HG03354 (cell line): ENCODE results near the gene CDKN2A.

Experiments
- ATAC-seq: cut with Tn5 transposase; IDR thresholded peaks from one replicate; pipeline ENCODE4 v1.9.1; 2021; ENCODE audit warnings: mild to moderate bottlenecking; ENCODE audit not compliant: unreplicated experiment, poor library complexity, severe bottlenecking

The CDKN2A gene

DNA sequence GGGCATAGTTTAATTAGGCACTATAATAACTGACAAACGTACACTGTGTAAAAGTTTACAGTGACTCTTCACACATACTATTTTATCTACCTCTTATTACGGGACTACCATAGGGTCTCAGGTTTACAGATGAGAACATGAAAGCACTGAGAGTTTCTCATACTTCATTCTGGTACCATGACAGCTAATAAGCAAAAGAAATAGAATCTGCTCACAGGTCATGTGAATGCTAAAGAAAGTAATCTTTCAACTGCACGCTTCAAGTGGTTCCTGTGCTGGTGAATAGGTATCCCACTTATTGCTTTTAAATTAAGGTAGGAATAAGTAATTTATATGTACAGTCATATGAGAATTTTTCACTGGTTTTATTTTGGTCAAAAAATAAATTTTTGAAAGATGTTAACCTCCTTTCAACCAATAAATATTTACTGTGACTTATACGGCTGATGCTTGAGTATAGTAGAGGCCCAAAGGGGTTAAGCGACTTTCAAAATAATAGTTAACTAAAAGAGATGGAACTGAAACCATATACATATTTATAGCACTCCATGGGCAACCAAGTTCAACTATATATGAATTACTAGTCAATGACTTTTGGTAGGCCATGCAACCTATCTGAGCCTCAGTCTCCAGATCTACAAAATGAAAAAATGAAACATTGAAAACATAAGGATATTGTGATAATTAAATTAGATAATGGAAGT lies 8.1 kb downstream of the CDKN2A start:
- ATAC-seq: peak; percentile 78

DNA sequence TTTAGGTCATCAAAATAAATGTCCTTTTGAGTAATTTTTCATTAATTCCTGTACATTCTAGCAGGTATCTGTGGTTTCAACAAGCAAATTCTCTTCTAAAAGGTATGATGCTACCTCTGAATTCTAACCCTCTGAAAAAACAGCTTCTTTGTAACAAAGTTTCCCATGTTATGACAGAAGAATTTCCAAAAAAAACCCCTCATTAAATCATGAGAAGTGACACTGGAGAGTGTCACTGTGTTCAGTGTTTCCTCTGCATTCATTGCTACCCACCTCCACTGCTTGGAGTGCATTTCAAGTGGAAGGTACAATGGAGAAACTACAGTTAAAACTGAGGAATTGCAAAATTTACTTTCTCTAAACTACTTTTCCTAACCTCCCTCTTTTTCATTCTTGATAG lies 10.1 kb downstream of the CDKN2A start:
- ATAC-seq: no peak

DNA sequence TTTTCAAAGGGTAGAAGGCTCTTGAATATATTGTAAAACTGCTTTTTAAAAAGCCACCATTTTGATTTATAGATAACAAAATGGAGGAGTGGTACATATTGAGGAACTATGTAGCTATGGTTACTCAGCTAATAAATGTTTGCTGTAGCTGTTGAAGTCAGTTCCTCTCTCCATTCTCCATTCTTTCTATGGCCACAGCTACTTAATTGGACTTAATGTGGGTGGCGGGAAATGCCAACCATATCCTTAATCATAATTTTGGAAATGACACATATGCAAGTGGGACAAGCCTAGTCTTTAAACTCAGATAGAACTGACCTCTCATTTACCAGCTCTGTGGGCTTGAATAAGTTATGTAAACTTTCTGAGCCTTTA lies 10.6 kb downstream of the CDKN2A start:
- no peak for ATAC-seq

DNA sequence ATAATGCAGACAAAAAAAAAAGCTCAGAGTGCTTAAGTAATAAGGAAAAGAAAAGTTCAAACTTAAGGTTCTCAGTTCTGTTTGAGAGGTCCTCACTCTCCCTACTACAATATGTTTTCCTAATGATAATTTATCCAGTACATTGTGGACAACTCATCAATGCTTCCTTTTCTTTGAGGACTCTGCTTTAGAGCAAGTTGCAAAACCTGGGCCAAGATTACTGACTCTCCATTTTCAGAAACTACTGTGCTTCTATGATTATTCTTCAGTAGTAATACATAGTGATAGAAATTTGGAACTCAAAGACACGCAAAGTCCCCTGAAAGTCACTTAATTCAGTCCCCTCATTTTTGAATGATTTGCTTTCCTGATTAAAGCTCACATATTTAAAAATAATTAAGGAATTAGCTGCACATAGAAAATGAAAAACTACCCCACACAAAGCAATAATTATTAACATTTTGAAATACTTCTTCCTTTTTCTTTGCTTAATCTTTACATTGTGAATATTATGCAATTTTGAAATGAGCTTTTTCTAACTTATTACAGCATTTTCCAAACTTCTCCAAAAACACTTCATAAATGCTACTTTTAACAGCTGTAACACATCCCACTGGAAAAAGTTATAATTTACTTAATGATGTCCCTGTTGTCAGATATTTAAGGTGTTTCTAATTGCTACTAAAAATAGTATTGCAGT lies 11.2 kb downstream of the CDKN2A start:
- ATAC-seq: no peak

DNA sequence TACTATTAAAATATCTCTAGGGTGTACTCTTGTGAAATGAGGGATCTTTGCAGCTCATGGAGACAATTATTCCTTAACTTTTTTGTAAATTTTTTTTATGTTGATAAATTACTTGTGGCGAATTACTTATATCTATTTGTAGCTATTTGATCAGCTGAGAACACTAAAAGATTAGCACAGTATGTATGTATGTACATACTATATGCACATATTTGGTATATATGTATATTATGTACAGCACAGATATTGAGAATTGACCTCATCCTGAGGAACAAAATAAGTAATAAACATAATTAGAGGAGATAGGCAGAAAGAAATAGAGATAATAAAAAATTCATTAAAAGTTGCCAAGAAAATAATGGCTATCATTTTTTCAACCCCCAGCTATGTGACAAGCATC lies 11.8 kb downstream of the CDKN2A start:
- ATAC-seq: no peak

DNA sequence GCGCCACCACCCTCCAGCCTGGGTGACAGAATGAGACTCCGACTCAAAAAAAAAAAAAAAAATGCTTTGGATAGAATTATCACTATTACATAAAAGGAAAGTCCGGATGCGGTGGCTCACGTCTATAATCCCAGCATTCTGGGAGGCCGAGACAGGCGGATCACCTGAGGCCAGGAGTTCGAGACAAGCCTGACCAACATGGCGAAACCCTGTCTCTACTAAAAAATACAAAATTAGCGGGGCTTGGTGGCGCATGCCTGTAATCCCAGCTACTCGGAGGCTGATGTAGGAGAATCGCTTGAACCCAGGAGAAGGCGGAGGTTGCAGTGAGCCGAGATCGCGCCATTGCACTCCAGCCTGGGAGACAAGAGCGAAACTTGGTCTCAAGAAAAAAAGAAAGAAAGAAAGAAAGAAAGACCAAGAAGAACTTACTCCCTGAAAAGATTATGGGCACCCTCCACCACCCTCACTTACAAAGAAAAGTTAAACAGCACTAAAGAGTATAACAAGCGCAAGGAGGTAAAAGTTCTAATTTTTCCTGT lies 17.8 kb downstream of the CDKN2A start:
- no peak for ATAC-seq

DNA sequence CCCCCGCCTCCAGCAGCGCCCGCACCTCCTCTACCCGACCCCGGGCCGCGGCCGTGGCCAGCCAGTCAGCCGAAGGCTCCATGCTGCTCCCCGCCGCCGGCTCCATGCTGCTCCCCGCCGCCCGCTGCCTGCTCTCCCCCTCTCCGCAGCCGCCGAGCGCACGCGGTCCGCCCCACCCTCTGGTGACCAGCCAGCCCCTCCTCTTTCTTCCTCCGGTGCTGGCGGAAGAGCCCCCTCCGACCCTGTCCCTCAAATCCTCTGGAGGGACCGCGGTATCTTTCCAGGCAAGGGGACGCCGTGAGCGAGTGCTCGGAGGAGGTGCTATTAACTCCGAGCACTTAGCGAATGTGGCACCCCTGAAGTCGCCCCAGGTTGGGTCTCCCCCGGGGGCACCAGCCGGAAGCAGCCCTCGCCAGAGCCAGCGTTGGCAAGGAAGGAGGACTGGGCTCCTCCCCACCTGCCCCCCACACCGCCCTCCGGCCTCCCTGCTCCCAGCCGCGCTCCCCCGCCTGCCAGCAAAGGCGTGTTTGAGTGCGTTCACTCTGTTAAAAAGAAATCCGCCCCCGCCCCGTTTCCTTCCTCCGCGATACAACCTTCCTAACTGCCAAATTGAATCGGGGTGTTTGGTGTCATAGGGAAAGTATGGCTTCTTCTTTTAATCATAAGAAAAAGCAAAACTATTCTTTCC lies 19.3 kb downstream of the CDKN2A start:
- ATAC-seq: peak; percentile 74

DNA sequence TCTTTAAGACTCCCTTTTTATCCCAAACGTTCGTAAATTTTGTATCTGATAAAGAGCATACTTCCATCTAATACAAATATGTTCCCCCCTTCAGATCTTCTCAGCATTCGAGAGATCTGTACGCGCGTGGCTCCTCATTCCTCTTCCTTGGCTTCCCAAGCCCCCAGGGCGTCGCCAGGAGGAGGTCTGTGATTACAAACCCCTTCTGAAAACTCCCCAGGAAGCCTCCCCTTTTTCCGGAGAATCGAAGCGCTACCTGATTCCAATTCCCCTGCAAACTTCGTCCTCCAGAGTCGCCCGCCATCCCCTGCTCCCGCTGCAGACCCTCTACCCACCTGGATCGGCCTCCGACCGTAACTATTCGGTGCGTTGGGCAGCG lies 19.9 kb downstream of the CDKN2A start:
- no peak for ATAC-seq

DNA sequence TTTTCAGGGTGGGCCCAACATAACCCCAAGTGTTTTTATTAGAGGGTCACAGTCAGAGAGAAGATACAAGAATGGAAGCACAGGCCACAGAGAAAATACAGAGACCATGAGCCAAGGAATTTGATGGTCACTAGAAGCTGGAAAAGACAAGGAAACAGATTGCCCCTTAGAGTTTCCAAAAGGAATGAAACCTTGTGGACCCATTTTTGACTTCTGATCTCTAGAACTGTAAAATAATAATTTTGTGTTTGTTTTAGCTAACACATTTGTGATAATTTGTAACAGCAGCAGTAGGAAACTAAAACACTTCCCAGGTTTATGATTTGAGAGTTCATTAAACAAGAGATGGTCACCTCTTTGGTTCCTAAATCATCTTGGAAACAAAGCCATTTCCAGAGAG lies 21.8 kb downstream of the CDKN2A start:
- no peak for ATAC-seq

DNA sequence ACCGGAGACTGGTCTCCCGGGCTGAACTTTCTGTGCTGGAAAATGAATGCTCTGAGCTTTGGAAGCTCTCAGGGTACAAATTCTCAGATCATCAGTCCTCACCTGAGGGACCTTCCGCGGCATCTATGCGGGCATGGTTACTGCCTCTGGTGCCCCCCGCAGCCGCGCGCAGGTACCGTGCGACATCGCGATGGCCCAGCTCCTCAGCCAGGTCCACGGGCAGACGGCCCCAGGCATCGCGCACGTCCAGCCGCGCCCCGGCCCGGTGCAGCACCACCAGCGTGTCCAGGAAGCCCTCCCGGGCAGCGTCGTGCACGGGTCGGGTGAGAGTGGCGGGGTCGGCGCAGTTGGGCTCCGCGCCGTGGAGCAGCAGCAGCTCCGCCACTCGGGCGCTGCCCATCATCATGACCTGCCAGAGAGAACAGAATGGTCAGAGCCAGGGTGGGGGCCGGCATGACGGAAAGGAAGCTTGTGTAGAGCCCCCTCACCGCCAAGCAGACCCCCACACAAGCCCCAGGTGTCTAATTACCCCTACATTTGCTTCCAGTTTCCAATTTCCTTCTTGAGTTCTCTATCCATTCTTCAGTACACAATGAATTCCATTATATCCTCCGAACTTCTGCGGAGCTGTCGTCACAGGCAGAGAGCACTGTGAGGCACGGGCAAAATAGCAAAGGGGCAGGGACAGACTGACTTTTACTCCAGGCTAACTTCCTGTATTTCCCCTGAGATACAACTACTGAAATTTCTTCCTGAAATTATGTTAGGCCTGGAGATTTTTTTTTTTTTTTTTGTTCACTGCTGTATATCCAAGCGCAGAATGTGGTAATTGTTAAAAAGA lies 23.2 kb downstream of the CDKN2A start:
- no peak for ATAC-seq

DNA sequence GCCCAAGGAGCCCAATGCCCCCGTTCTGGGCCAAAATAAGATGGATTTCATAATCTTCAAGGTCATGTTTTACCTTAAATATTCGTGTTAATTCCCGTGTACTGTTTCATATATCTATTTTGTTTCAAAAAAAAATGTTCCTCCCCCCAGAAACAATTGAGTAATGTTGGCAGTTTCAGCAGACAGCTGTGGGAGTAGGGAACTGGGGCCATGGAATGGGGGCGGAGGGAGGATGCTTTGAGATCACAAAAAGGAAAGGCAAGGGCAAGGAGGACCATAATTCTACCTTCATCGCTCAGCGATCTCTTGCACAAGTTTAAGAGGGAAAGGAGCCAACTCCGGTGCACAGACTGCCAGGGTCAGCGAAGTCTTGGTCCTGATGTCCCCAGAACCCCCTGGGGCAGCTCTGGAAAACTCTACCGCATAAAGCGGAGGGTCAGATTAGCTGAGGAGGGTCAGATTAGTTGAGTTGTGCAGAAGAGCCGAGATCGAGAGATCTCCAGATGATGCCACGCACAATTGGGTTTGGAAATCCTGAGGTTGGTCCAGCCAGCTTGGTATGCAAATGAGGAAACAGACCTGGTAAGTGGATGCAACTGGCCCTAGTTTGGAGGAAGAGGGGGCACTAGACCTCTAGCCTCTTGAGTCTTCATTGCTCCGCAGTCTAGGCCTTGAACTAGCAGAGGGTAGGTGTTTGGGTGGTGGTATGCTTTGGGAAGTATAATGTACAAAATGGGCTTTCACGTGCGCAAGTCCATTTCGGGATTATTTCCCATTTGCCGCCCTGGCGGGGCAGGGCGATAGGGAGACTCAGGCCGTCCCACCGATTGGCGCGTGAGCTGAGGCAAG lies 24.0 kb downstream of the CDKN2A start:
- no peak for ATAC-seq

DNA sequence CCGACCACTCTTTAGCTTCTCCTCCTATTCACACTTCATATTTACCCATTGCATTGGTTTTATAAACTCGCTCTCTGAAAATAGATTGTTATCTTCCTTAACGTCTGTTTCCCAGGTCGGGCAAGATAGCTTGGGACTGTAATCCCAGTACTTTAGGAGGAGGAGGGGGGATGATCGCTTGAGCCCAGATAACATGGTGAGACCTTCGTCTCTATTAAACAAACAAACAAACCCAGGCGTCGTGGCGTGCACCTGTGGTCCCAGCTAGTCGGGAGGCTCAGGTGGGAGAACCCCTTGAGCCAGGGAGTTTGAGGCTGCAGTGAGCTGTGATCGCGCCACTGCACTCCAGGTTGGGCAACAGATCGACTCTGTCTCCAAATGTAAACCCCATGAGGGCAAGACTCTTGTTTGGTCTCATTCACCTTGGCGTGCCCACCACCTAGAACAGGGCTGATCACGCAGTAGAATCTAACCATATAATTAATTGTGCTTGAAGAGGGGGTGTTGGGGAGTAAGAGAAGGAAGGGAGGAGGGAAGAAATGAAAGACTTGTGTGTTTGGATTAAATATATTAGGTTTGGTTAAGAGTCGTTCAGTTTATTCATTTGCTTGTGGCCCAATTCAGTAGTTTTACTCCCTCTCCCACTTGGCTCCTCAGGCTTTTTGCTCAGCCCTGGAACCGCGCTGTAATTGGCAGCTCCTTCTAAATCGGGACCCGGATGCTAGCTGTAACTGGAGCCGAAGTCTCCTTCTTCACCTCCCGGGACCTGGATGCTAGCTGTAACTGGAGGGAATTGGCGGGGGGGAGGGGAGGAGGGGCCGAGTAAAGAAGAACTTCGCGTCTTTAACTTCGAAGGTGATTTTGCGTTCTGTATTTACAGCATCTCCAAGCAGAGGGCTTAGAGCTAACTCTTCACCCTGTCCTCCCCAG lies 24.9 kb downstream of the CDKN2A start:
- no peak for ATAC-seq

DNA sequence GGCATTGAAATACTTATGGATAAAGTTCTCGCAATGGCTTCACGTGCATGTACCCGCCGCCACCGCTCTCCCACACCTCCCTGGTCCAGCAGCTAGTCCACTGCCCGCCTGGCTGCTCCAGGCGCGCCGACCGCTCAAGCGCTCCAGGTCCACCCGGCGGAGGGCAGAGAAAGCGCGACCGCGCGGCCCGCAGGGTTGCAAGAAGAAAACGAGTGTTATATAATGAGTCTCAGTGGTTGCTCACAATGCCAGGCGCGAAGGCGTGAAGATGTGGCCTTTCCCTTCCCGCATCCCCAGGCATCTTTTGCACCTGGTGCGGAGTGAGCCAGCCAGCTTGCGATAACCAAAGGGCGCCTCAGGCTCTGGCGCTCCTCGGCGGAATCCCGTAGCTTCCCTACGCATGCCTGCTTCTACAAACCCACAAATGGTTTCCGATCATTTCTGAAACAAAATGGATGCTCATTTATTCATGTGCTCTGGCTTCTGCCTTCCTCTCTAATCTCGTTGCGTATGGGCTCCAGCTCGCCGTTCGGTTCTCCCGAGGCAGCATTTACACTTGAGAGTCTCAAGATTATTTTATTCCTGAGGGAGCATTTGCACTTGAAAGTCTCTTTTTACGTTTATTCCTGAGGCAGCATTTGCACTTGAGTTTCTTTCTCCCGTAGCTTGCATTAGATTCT lies 25.7 kb downstream of the CDKN2A start:
- ATAC-seq: no peak

DNA sequence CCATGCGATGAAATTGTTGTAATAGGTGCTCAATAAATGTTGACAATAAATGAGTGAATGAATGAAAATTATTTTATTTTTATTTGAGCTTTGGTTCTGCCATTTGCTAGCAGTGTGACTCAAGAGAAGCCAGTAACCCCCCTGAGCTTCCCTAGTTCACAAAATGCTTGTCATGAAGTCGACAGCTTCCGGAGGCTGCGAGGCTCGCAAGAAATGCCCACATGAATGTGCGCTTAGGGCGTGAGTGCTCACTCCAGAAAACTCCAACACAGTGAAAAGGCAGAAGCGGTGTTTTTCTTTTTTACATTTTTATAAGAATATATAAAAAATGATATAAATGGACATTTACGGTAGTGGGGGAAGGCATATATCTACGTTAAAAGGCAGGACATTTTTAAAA lies 26.5 kb downstream of the CDKN2A start:
- ATAC-seq: no peak

DNA sequence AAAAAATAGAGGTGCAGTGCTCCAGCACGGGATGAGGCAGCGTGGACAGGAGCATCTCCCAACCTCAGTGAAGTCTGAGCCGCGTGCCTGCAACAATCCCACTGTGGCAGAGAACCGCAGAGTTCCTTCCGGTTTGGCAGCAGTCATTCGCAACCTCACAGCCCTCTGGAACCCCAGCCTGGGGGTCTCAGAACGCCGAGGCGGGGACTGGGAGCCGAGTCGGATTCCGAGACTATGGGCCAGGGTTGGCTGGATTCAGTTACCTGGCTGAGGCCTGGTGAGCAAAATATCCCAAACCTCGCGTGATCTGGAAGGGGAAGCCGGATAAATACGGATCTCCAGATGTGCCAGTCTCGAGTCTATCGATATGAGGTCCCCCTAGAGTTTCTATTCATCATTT lies 27.0 kb downstream of the CDKN2A start:
- no peak for ATAC-seq

DNA sequence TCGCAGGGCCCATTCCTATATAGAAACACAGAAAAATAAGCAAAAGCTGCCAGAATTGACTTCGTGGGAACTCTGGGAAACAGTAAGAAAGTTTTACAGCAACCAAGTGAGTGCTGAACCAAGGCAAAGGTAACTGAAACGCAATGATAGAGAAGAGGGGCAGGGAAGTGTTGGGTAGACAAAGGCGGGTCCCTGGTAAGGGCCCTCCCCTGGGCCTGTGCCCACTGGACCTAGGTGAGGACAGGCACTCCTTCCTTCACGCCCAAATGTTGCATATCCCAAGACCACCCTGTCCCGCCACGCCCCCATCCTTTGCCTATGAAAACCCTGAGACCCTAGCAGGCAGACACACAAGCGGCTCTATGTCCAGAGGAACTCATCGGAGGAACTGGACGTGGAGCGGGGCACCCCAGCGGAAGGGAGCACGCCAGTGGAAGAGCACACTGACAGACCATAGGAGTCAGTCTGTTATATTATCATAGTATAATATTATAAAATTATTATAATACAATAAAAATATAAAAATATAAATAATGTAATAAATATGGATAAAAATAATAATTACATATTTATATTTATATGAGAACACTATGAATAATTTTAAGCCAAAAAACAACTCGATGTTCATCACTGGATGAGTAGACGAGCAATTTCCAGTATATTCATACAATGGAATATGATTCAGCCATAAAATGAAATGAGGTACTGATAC lies 27.9 kb downstream of the CDKN2A start:
- no peak for ATAC-seq

DNA sequence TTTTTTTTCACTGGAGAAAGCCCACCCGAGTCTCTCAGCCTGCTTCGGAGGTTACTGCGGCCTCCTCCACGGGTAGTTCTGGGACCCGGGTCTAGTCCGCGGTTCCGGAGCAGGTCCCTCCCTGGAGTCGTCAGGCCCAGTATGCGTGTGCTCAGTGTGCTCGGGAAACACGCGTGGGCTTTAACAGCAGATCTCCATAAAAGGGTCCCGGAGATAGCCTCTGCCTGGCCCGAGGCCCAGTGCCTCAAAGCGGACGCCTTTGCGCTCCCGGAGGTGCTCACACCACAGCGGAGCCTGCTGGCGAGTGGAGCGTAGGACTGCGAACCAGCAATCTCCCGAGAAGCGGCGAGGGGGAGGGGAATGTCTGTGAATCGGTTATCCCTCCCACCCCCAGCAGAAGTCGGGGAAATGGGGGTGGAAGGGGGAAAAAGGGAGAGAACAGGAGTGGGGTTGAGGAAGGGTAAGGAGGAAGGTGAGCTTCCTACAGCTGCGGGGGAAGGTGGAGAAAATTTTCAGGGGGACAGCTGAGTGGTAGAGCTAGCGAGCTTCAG lies 28.7 kb downstream of the CDKN2A start:
- ATAC-seq: peak; percentile 86
